Measurements from ENCODE around the gene PDSS2. TPM values are rescaled to one million over a fixed set of nuclear protein-coding genes. Genes with fewer than 3 reads are reported as not detected.

Gene PDSS2
- total and polyA plus RNA-seq, 9 of the 15 experiments (the other 6 are each of a cell fraction or from before 2014, with no cell fraction given): 5.8 to 21.1 (median 12.0) TPM

DNA sequence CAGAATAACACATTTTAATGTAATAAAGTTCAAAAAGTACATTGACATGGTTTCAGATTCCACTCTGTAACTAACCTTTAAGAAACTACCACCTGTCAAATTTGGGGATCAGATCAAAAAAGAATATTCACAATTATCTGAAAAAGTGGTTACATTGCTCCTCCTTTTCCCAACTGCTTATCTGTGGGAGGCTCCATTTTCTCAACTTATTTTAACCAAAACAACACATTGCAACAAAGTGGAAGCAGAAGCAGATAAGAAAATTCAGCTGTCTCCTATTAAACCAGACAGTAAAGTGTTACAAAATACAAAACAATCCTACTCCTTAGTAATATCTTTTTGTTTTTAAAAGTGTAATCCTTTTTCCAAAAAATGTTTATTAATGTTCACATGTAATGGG lies 61.4 kb downstream of the PDSS2 start (continued):
- TF ChIP-seq MYC (IDR thresholded peaks at IDR 0.05; ENCODE audit: low read depth, low read length) (no peak), MYC (CRISPR knock-in tag; IDR thresholded peaks at IDR 0.05; ENCODE audit: borderline replicate concordance, low read depth) (no peak), CEBPB (tag; IDR thresholded peaks at IDR 0.05) (0 out of 2 replicates have a peak, but pooled peaks have one; percentile 15), FOXA1 (IDR thresholded peaks at IDR 0.05; ENCODE audit: borderline replicate concordance) (no peak), NCOR1 (IDR thresholded peaks at IDR 0.05) (0 out of 2 replicates have a peak, but pooled peaks have one; percentile 17), TEAD4 (IDR thresholded peaks at IDR 0.05; ENCODE audit: low read length) (peak; percentile 62), TEAD4 (CRISPR knock-in tag; IDR thresholded peaks at IDR 0.05; ENCODE audit: borderline replicate concordance) (no peak)
- TF ChIP-seq, protein P1, sequence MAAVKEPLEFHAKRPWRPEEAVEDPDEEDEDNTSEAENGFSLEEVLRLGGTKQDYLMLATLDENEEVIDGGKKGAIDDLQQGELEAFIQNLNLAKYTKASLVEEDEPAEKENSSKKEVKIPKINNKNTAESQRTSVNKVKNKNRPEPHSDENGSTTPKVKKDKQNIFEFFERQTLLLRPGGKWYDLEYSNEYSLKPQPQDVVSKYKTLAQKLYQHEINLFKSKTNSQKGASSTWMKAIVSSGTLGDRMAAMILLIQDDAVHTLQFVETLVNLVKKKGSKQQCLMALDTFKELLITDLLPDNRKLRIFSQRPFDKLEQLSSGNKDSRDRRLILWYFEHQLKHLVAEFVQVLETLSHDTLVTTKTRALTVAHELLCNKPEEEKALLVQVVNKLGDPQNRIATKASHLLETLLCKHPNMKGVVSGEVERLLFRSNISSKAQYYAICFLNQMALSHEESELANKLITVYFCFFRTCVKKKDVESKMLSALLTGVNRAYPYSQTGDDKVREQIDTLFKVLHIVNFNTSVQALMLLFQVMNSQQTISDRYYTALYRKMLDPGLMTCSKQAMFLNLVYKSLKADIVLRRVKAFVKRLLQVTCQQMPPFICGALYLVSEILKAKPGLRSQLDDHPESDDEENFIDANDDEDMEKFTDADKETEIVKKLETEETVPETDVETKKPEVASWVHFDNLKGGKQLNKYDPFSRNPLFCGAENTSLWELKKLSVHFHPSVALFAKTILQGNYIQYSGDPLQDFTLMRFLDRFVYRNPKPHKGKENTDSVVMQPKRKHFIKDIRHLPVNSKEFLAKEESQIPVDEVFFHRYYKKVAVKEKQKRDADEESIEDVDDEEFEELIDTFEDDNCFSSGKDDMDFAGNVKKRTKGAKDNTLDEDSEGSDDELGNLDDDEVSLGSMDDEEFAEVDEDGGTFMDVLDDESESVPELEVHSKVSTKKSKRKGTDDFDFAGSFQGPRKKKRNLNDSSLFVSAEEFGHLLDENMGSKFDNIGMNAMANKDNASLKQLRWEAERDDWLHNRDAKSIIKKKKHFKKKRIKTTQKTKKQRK (IDR thresholded peaks at IDR 0.05; ENCODE audit: borderline replicate concordance, low read depth, low read length): no peak

DNA sequence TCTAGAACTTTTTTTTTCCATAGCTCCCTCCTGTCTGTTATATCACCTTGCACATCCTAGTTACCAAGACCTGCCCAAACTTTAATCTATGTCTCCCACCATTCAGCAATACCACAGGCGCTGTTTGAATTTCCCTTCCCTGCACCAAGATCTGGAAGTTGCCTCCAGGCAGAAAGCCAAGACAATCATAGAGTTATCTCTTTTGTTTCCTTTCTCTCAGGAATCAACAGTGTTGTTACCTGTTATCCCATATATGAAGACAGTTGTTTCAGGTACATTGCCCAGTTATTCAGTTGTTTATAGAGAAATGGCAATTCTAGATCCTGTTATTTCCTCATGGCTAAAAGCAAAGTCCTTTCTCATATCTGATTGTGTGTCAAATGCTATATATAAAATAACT lies 63.2 kb downstream of the PDSS2 start:
- in situ Hi-C loops (cut with MboI) (no loop called here), intact Hi-C loops (cut with micrococcal nuclease) (no loop called here)
- CTCF ChIA-PET (ENCODE audit: low intra/inter-chr PET ratio): no interaction called here

More for the DNA sequence above, 63.2 kb downstream of the PDSS2 start:
- POLR2A ChIA-PET: no interaction called here
- WGBS (ENCODE audit: insufficient coverage, low coverage, missing lambda C conversion rate): 80% methylated on average over 1 of the region's 1 CpG
- 0 out of 5 replicates have a peak, but pooled peaks cover 0 to 3% of the 10 kb centered on the region in 2 experiments for H3K4me1 ChIP-seq (replicated peaks in 1 of 2; ENCODE audit: control insufficient read depth in 2 of 2, insufficient read depth in 2 of 2, low read length in 2 of 2)
- H3K9ac ChIP-seq (ENCODE audit: insufficient read depth in 1 of 2, low read depth in 2 of 2, low read length in 2 of 2): no peak overlapping the region
- no peak overlapping the region for H3K4me2 ChIP-seq (ENCODE audit: insufficient read depth, low read length)
- no peak overlapping the region for H3K4me3 ChIP-seq
- no peaks in the 10 kb centered on the region for H4K20me1 ChIP-seq (replicated peaks; ENCODE audit: control insufficient read depth, insufficient read depth, low read length)
- no peak for FAIRE-seq
- no peaks in the 10 kb centered on the region for H3K36me3 ChIP-seq (ENCODE audit: control insufficient read depth, insufficient read depth, low read length)
- no peak overlapping the region for H3K27ac ChIP-seq (ENCODE audit: extremely low read depth, low read depth, low read length)
- BruUV-seq (replicated peaks): no TSS peak
- TF ChIP-seq KDM1A (IDR thresholded peaks at IDR 0.05) (no peak), ZNF354B (CRISPR knock-in tag; IDR thresholded peaks at IDR 0.05) (no peak)
- peaks cover 1% of the 10 kb centered on the region; the same call in 1 of the 2 replicates for H3K9me3 ChIP-seq (replicated peaks; ENCODE audit: control insufficient read depth, insufficient read depth, low read depth, low read length)
- no peaks in the 10 kb centered on the region for H3K27me3 ChIP-seq (ENCODE audit: control insufficient read depth in 2 of 2, insufficient read depth in 2 of 2, low read length in 2 of 2)
- no peaks in the 10 kb centered on the region for H3K79me2 ChIP-seq (ENCODE audit: control insufficient read depth, insufficient read depth, low read length)
- ATAC-seq: no peak
- H2AFZ ChIP-seq (ENCODE audit: low read depth, low read length): no peak overlapping the region
- no peaks in the 10 kb centered on the region for H3K9me1 ChIP-seq (ENCODE audit: control insufficient read depth, insufficient read depth, low read length)
- DNase-seq (ENCODE audit: extremely low read depth in 1 of 4, low spot score in 3 of 4): no peak
